HepG2 (cell line): ENCODE data around the gene SFR1. TPM values are rescaled to one million over a fixed set of nuclear protein-coding genes. Genes with fewer than 3 reads are reported as not detected.

ENCODE experiments used
- ATAC-seq: fragments of 200-7000 bp; cut with Tn5 transposase; 3 replicates; pipeline ENCODE4 v1.9.1; 2020; ENCODE audit warnings: mild to moderate bottlenecking, moderate library complexity
- BruUV-seq: library from RNA; stranded (reverse); fragments of 400-500 nt; replicated peaks from 2 replicates; lab custom pipeline; 2021; lab: Mats Ljungman, UMichigan
- CTCF ChIA-PET: fragments of 300-600 bp; formaldehyde crosslinking; extraction: SDS; loops from one replicate; lab custom pipeline; 2021; ENCODE audit warnings: low total read pairs, inconsistent platforms, low intra/inter-chr PET ratio; lab: Yijun Ruan, JAX
- POLR2A ChIA-PET: fragments of 350-600 bp; sonication (Branson Sonifier 250); formaldehyde crosslinking; loops from one replicate; lab custom pipeline; 2020; ENCODE audit warnings: antibody characterized with exemption, inconsistent platforms; lab: Yijun Ruan, JAX
- DNase-seq: peaks from one replicate; pipeline ENCODE4 v3.0.0-alpha.2; 2015; ENCODE audit warnings: low spot score
- FAIRE-seq: peaks from 3 replicates; lab custom pipeline; 2011; peaks lifted over from hg19 to GRCh38; lab: Jason Lieb, UNC
- H2AFZ ChIP-seq: one replicate; pipeline ENCODE4 v1.6.1; 2011; ENCODE audit warnings: low read length, inconsistent platforms
- H3K27ac ChIP-seq: fragments of 300-600 bp; 3 replicates; pipeline ENCODE4 v1.8.0; 2011; ENCODE audit warnings: mixed run types, mild to moderate bottlenecking, mixed read lengths, low read length, inconsistent platforms; ENCODE audit not compliant: insufficient read depth; ENCODE audit errors: extremely low read length
- H3K27me3 ChIP-seq, 2 experiments: fragments of 200-600 bp in 1 of 2; 2 replicates in 1 of 2; 3 replicates in 1 of 2; pipeline versions ENCODE4 v1.6.0 to v1.8.0; 2011; ENCODE audit warnings: low read length in 2 of 2, mild to moderate bottlenecking in 2 of 2, moderate library complexity in 2 of 2, inconsistent platforms in 1 of 2; ENCODE audit not compliant: insufficient read depth in 2 of 2, control insufficient read depth in 1 of 2
- H3K36me3 ChIP-seq, 2 experiments: fragments of 200-600 bp in 1 of 2; replicated peaks in 1 of 2; 2 replicates in 1 of 2; 3 replicates in 1 of 2; pipeline versions ENCODE4 v1.5.1 to v1.8.0; 2011; ENCODE audit warnings: low read length in 2 of 2, inconsistent platforms in 1 of 2; ENCODE audit not compliant: insufficient read depth in 2 of 2, control insufficient read depth in 1 of 2
- H3K4me1 ChIP-seq: 2 replicates; pipeline ENCODE4 v1.5.1; 2012; ENCODE audit warnings: low read length, inconsistent platforms; ENCODE audit not compliant: insufficient read depth
- H3K4me2 ChIP-seq: 2 replicates; pipeline ENCODE4 v1.6.0; 2011; ENCODE audit warnings: low read depth, low read length, inconsistent platforms
- H3K4me3 ChIP-seq, 3 experiments: fragments of 200-600 bp in 1 of 3; sonication (generic), shearing (Covaris generic) in 1 of 3; replicated peaks in 1 of 3; 2 replicates each; pipeline ENCODE4 v1.5.1; 2011 to 2016; ENCODE audit warnings: low read length in 3 of 3, inconsistent platforms in 2 of 3, low read depth in 2 of 3, mild to moderate bottlenecking in 2 of 3, control low read depth in 1 of 3, mixed read lengths in 1 of 3; ENCODE audit not compliant: insufficient read depth in 1 of 3
- H3K79me2 ChIP-seq: one replicate; pipeline ENCODE4 v1.6.1; 2011; ENCODE audit warnings: low read length, inconsistent platforms; ENCODE audit not compliant: insufficient read depth
- H3K9ac ChIP-seq: 2 replicates; pipeline ENCODE4 v1.6.0; 2011; ENCODE audit warnings: mild to moderate bottlenecking, low read depth, low read length, inconsistent platforms; ENCODE audit not compliant: insufficient read depth
- H3K9me3 ChIP-seq: 2 replicates; pipeline ENCODE4 v1.5.1; 2012; ENCODE audit warnings: mild to moderate bottlenecking, low read length
- H4K20me1 ChIP-seq: 2 replicates; pipeline ENCODE4 v1.6.0; 2011; ENCODE audit warnings: inconsistent platforms, mild to moderate bottlenecking, low read length, moderate library complexity; ENCODE audit not compliant: insufficient read depth
- FOXP1 ChIP-seq, 2 experiments: fragments of 450-650 bp in 1 of 2; IDR thresholded peaks; 2 replicates each; pipeline ENCODE4 v1.6.1; 2017 to 2018; ENCODE audit warnings: antibody characterized with exemption in 1 of 2
- GPBP1L1 ChIP-seq: sonication (generic); formaldehyde crosslinking; IDR thresholded peaks from 2 replicates; pipeline ENCODE4 v1.5.0; 2020; ENCODE audit warnings: mild to moderate bottlenecking, missing genetic modification reagents
- MTA3 ChIP-seq: sonication (generic); formaldehyde crosslinking; IDR thresholded peaks from 2 replicates; pipeline ENCODE4 v1.4.0; 2020; ENCODE audit warnings: missing genetic modification reagents
- TP53 ChIP-seq: sonication (generic); formaldehyde crosslinking; conservative IDR thresholded peaks from 2 replicates; pipeline ENCODE4 v1.4.0; 2020; ENCODE audit warnings: missing genetic modification reagents
- ZNF574 ChIP-seq: sonication (generic); formaldehyde crosslinking; IDR thresholded peaks from 2 replicates; pipeline ENCODE4 v1.4.0; 2020; ENCODE audit warnings: missing genetic modification reagents
- WGBS: methylation state at CpG from one replicate; pipeline ENCODE4 v1.1.6; 2017; ENCODE audit warnings: low lambda C conversion rate; 5-methylcytosine and 5-hydroxymethylcytosine counted together
- in situ Hi-C: cut with HindIII; loops from 2 replicates; pipeline ENCODE4 v1.10.0; 2017; ENCODE audit warnings: low pct_unique_long_range_greater_than_20kb; ENCODE audit not compliant: extremely low pct_ligation_motif_present
- intact Hi-C: fragments of 100-400 bp; cut with micrococcal nuclease; formaldehyde crosslinking; loops from one replicate; pipeline ENCODE4 v1.10.0; 2022; ENCODE audit not compliant: unreplicated experiment
- polyA plus RNA-seq, 8 experiments: library from polyadenylated mRNA; depleted of rRNA in 3 of 8; stranded (reverse) in 7 of 8; unstranded in 1 of 8; fragments of >200 nt; fragmentation: Illumina TruSeq in 4 of 8; extraction: Trizol in 4 of 8; gene quantifications; 2 replicates each; pipeline versions ENCODE4 v1.2.1 to v1.2.3, GENCODE V29; 2011 to 2016; ENCODE audit warnings: low read depth in 4 of 8, missing spikeins in 1 of 8, mixed read lengths in 1 of 8; ENCODE audit not compliant: insufficient read depth in 1 of 8
- total RNA-seq, 5 experiments: library from RNA; depleted of rRNA; stranded (reverse); fragments of >200 nt; fragmentation: Illumina TruSeq; extraction: Trizol; gene quantifications; 2 replicates each; pipeline ENCODE4 v1.2.3, GENCODE V29; 2016; ENCODE audit warnings: low read depth in 1 of 5
- TF ChIP-seq, protein P1 (sequence below): fragments of 450-650 bp; IDR thresholded peaks from 2 replicates; pipeline ENCODE4 v1.6.1; 2016
- TF ChIP-seq, protein P2 (sequence below): sonication (generic); formaldehyde crosslinking; IDR thresholded peaks from 2 replicates; pipeline ENCODE4 v1.5.0; 2020; ENCODE audit warnings: mild to moderate bottlenecking, missing genetic modification reagents, borderline replicate concordance

SFR1 gene
- total and polyA plus RNA-seq, 2 of the 13 experiments (the other 11 are each of a cell fraction or from before 2014, with no cell fraction given) = 2.2 to 6.1 TPM

DNA sequence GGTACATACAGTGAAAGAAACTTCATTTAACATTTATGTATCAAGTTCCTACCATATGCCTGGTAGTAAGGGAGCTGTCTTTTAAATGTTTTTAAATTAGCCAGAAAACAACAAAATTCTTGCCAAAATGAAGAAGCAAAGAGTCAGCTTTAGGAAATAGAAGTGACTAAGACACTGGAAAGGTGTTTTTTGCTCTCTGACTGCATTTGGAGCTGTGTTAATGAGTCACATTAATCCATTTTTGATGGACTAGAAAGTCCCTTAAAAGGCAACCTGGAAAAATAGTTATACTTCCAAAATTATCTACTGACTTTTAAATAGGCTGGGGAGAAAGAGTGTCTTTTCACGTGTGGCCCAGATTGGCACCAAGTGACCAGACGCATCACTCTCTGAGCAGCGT is 32.4 kb upstream of the SFR1 start:
- Histone ChIP-seq H3K36me3 (no peaks in the 10 kb centered on the region), H2AFZ (no peak overlapping the region), H3K4me3 (no peak overlapping the region), H3K4me1 (no peaks in the 10 kb centered on the region), H3K27me3 (peaks cover 0 to 8% of the 10 kb centered on the region in 2 experiments; a peak in 2 of 5 replicates), H3K9ac (no peak overlapping the region), H3K27ac (no peak overlapping the region), H3K79me2 (no peaks in the 10 kb centered on the region), H4K20me1 (no peaks in the 10 kb centered on the region), H3K4me2 (no peak overlapping the region), H3K9me3 (no peaks in the 10 kb centered on the region)
- DNase-seq = no peak
- CTCF ChIA-PET = no interaction called here
- intact Hi-C loops (no loop called here), in situ Hi-C loops (no loop called here)
- WGBS = 46% methylated on average over 3 of the region's 3 CpGs
- no TSS peak for BruUV-seq
- POLR2A ChIA-PET = no interaction called here
- no peak for ATAC-seq
- no peak for FAIRE-seq
- TF ChIP-seq TP53 (CRISPR knock-in tag) (no peak), GPBP1L1 (CRISPR knock-in tag) (no peak), FOXP1 (IDR thresholded peaks at IDR 0.05) (no peak), FOXP1 (CRISPR knock-in tag; IDR thresholded peaks at IDR 0.05) (no peak), MTA3 (CRISPR knock-in tag) (no peak), ZNF574 (CRISPR knock-in tag) (no peak)
- TF ChIP-seq, protein P1, sequence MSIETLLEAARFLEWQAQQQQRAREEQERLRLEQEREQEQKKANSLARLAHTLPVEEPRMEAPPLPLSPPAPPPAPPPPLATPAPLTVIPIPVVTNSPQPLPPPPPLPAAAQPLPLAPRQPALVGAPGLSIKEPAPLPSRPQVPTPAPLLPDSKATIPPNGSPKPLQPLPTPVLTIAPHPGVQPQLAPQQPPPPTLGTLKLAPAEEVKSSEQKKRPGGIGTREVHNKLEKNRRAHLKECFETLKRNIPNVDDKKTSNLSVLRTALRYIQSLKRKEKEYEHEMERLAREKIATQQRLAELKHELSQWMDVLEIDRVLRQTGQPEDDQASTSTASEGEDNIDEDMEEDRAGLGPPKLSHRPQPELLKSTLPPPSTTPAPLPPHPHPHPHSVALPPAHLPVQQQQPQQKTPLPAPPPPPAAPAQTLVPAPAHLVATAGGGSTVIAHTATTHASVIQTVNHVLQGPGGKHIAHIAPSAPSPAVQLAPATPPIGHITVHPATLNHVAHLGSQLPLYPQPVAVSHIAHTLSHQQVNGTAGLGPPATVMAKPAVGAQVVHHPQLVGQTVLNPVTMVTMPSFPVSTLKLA = no peak
- TF ChIP-seq, protein P2, sequence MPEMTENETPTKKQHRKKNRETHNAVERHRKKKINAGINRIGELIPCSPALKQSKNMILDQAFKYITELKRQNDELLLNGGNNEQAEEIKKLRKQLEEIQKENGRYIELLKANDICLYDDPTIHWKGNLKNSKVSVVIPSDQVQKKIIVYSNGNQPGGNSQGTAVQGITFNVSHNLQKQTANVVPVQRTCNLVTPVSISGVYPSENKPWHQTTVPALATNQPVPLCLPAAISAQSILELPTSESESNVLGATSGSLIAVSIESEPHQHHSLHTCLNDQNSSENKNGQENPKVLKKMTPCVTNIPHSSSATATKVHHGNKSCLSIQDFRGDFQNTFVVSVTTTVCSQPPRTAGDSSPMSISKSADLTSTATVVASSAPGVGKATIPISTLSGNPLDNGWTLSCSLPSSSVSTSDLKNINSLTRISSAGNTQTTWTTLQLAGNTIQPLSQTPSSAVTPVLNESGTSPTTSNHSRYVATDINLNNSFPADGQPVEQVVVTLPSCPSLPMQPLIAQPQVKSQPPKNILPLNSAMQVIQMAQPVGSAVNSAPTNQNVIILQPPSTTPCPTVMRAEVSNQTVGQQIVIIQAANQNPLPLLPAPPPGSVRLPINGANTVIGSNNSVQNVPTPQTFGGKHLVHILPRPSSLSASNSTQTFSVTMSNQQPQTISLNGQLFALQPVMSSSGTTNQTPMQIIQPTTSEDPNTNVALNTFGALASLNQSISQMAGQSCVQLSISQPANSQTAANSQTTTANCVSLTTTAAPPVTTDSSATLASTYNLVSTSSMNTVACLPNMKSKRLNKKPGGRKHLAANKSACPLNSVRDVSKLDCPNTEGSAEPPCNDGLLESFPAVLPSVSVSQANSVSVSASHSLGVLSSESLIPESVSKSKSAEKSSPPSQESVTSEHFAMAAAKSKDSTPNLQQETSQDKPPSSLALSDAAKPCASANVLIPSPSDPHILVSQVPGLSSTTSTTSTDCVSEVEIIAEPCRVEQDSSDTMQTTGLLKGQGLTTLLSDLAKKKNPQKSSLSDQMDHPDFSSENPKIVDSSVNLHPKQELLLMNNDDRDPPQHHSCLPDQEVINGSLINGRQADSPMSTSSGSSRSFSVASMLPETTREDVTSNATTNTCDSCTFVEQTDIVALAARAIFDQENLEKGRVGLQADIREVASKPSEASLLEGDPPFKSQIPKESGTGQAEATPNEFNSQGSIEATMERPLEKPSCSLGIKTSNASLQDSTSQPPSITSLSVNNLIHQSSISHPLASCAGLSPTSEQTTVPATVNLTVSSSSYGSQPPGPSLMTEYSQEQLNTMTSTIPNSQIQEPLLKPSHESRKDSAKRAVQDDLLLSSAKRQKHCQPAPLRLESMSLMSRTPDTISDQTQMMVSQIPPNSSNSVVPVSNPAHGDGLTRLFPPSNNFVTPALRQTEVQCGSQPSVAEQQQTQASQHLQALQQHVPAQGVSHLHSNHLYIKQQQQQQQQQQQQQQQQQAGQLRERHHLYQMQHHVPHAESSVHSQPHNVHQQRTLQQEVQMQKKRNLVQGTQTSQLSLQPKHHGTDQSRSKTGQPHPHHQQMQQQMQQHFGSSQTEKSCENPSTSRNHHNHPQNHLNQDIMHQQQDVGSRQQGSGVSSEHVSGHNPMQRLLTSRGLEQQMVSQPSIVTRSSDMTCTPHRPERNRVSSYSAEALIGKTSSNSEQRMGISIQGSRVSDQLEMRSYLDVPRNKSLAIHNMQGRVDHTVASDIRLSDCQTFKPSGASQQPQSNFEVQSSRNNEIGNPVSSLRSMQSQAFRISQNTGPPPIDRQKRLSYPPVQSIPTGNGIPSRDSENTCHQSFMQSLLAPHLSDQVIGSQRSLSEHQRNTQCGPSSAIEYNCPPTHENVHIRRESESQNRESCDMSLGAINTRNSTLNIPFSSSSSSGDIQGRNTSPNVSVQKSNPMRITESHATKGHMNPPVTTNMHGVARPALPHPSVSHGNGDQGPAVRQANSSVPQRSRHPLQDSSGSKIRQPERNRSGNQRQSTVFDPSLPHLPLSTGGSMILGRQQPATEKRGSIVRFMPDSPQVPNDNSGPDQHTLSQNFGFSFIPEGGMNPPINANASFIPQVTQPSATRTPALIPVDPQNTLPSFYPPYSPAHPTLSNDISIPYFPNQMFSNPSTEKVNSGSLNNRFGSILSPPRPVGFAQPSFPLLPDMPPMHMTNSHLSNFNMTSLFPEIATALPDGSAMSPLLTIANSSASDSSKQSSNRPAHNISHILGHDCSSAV = no peak
